Measurements from ENCODE around the gene EGF. TPM values are rescaled to one million over a fixed set of nuclear protein-coding genes. Genes with fewer than 3 reads are reported as not detected.
"Not testable (repeated sequence)": the region's sequence is repeated elsewhere in the genome, so short reads cannot be mapped to it uniquely, and the experiment has no call there.

The EGF gene
- total and polyA plus RNA-seq, 3 experiments from 2014 or later = not detected

- H3K4me1 ChIP-seq (ENCODE audit: insufficient read depth, low read length) = no peaks in the 10 kb centered on the region
- H3K27ac ChIP-seq (ENCODE audit: low read depth, low read length) = no peak overlapping the region
- no peaks in the 10 kb centered on the region for H3K27me3 ChIP-seq (ENCODE audit: insufficient read depth, low read length, poor library complexity, severe bottlenecking)
- no peaks in the 10 kb centered on the region for H3K9me3 Mint-ChIP-seq
- H3K4me3 ChIP-seq (ENCODE audit: low read length) = no peak overlapping the region
- no peak overlapping the region for H3K4me3 Mint-ChIP-seq
- no peaks in the 10 kb centered on the region for H3K9me3 ChIP-seq (ENCODE audit: low read length)
- DNase-seq = no peak
- CTCF ChIA-PET = no interaction called here
- no peaks in the 10 kb centered on the region for H3K36me3 Mint-ChIP-seq
- POLR2A ChIA-PET = no interaction called here
- H3K27me3 Mint-ChIP-seq = peaks cover 0 to 13% of the 10 kb centered on the region in 2 donors
- no peak overlapping the region for H3K27ac Mint-ChIP-seq
- H3K36me3 ChIP-seq (ENCODE audit: insufficient read depth, low read length) = no peaks in the 10 kb centered on the region
- H3K4me1 Mint-ChIP-seq = peaks cover 0 to 3% (median 0%) of the 10 kb centered on the region in 3 donors
Observed at GRCh38 chr4:109943745-109944144, 31.1 kb downstream of the EGF start.

GRCh38 chr4:109944591-109944990, 31.9 kb downstream of the EGF start:
- Histone ChIP-seq H3K27ac (ENCODE audit: low read depth, low read length) (no peak overlapping the region), H3K27me3 (ENCODE audit: insufficient read depth, low read length, poor library complexity, severe bottlenecking) (no peaks in the 10 kb centered on the region), H3K4me1 (ENCODE audit: insufficient read depth, low read length) (no peaks in the 10 kb centered on the region), H3K36me3 (ENCODE audit: insufficient read depth, low read length) (no peaks in the 10 kb centered on the region), H3K4me3 (ENCODE audit: low read length) (no peak overlapping the region), H3K9me3 (ENCODE audit: low read length) (no peaks in the 10 kb centered on the region)
- ChIA-PET POLR2A (no interaction called here), CTCF (no interaction called here)
- DNase-seq = no peak
- Mint-ChIP-seq H3K27me3 (peaks cover 0 to 5% of the 10 kb centered on the region in 2 donors), H3K4me3 (no peak overlapping the region), H3K36me3 (no peaks in the 10 kb centered on the region), H3K9me3 (no peaks in the 10 kb centered on the region), H3K4me1 (peaks cover 0 to 3% (median 0%) of the 10 kb centered on the region in 3 donors), H3K27ac (no peak overlapping the region)

GRCh38 chr4:109945056-109945455, 32.4 kb downstream of the EGF start:
- DNase-seq = no peak
- no peaks in the 10 kb centered on the region for H3K36me3 ChIP-seq (ENCODE audit: insufficient read depth, low read length)
- H3K27me3 ChIP-seq (ENCODE audit: insufficient read depth, low read length, poor library complexity, severe bottlenecking) = no peaks in the 10 kb centered on the region
- H3K4me3 ChIP-seq (ENCODE audit: low read length) = no peak overlapping the region
- Mint-ChIP-seq H3K4me3 (no peak overlapping the region), H3K36me3 (no peaks in the 10 kb centered on the region), H3K4me1 (peaks cover 0 to 3% (median 0%) of the 10 kb centered on the region in 3 donors), H3K9me3 (no peaks in the 10 kb centered on the region), H3K27ac (no peak overlapping the region), H3K27me3 (peaks cover 0 to 4% of the 10 kb centered on the region in 2 donors)
- no peaks in the 10 kb centered on the region for H3K9me3 ChIP-seq (ENCODE audit: low read length)
- H3K4me1 ChIP-seq (ENCODE audit: insufficient read depth, low read length) = no peaks in the 10 kb centered on the region
- H3K27ac ChIP-seq (ENCODE audit: low read depth, low read length) = no peak overlapping the region
- ChIA-PET CTCF (no interaction called here), POLR2A (no interaction called here)

- H3K36me3 ChIP-seq (ENCODE audit: insufficient read depth, low read length) = no peaks in the 10 kb centered on the region
- Mint-ChIP-seq H3K36me3 (no peaks in the 10 kb centered on the region), H3K9me3 (no peaks in the 10 kb centered on the region), H3K27me3 (peaks cover 0 to 10% of the 10 kb centered on the region in 2 donors), H3K27ac (no peak overlapping the region), H3K4me1 (peaks cover 0 to 3% (median 0%) of the 10 kb centered on the region in 3 donors), H3K4me3 (no peak overlapping the region)
- ChIA-PET CTCF (no interaction called here), POLR2A (no interaction called here)
- no peak for DNase-seq
- no peaks in the 10 kb centered on the region for H3K27me3 ChIP-seq (ENCODE audit: insufficient read depth, low read length, poor library complexity, severe bottlenecking)
- H3K4me3 ChIP-seq (ENCODE audit: low read length) = no peak overlapping the region
- no peaks in the 10 kb centered on the region for H3K9me3 ChIP-seq (ENCODE audit: low read length)
- no peaks in the 10 kb centered on the region for H3K4me1 ChIP-seq (ENCODE audit: insufficient read depth, low read length)
- no peak overlapping the region for H3K27ac ChIP-seq (ENCODE audit: low read depth, low read length)
Observed at GRCh38 chr4:109946120-109946519, 33.4 kb downstream of the EGF start.

- no peaks in the 10 kb centered on the region for H3K36me3 ChIP-seq (ENCODE audit: insufficient read depth, low read length)
- ChIA-PET CTCF (no interaction called here), POLR2A (no interaction called here)
- DNase-seq = no peak
- Mint-ChIP-seq H3K4me3 (no peak overlapping the region), H3K36me3 (no peaks in the 10 kb centered on the region), H3K4me1 (peaks cover 0 to 3% (median 0%) of the 10 kb centered on the region in 3 donors), H3K27ac (no peak overlapping the region), H3K27me3 (peaks cover 0 to 7% of the 10 kb centered on the region in 2 donors), H3K9me3 (no peaks in the 10 kb centered on the region)
- no peaks in the 10 kb centered on the region for H3K9me3 ChIP-seq (ENCODE audit: low read length)
- no peaks in the 10 kb centered on the region for H3K27me3 ChIP-seq (ENCODE audit: insufficient read depth, low read length, poor library complexity, severe bottlenecking)
- no peak overlapping the region for H3K27ac ChIP-seq (ENCODE audit: low read depth, low read length)
- H3K4me3 ChIP-seq (ENCODE audit: low read length) = no peak overlapping the region
- H3K4me1 ChIP-seq (ENCODE audit: insufficient read depth, low read length) = no peaks in the 10 kb centered on the region
Observed at GRCh38 chr4:109947457-109947856, 34.8 kb downstream of the EGF start.

- Histone ChIP-seq H3K27ac (ENCODE audit: low read depth, low read length) (no peak overlapping the region), H3K4me3 (ENCODE audit: low read length) (no peak overlapping the region), H3K36me3 (ENCODE audit: insufficient read depth, low read length) (no peaks in the 10 kb centered on the region), H3K9me3 (ENCODE audit: low read length) (no peaks in the 10 kb centered on the region), H3K4me1 (ENCODE audit: insufficient read depth, low read length) (no peaks in the 10 kb centered on the region), H3K27me3 (ENCODE audit: insufficient read depth, low read length, poor library complexity, severe bottlenecking) (no peaks in the 10 kb centered on the region)
- Mint-ChIP-seq H3K4me3 (no peak overlapping the region), H3K9me3 (no peaks in the 10 kb centered on the region), H3K4me1 (peaks cover 0 to 3% (median 0%) of the 10 kb centered on the region in 3 donors), H3K27me3 (peaks cover 0 to 7% of the 10 kb centered on the region in 2 donors), H3K36me3 (no peaks in the 10 kb centered on the region), H3K27ac (no peak overlapping the region)
- no peak for DNase-seq
- ChIA-PET POLR2A (no interaction called here), CTCF (no interaction called here)
Observed at GRCh38 chr4:109947918-109948317, 35.2 kb downstream of the EGF start.

GRCh38 chr4:109949099-109949718, 36.5 kb downstream of the EGF start:
- H3K4me3 Mint-ChIP-seq; H3K27ac ChIP-seq (ENCODE audit: low read depth, low read length); H3K4me1 Mint-ChIP-seq; H3K36me3 ChIP-seq (ENCODE audit: insufficient read depth, low read length); H3K27me3 Mint-ChIP-seq; H3K36me3 Mint-ChIP-seq; H3K27ac Mint-ChIP-seq; POLR2A ChIA-PET; CTCF ChIA-PET; H3K4me3 ChIP-seq (ENCODE audit: low read length); H3K9me3 ChIP-seq (ENCODE audit: low read length); DNase-seq; H3K27me3 ChIP-seq (ENCODE audit: insufficient read depth, low read length, poor library complexity, severe bottlenecking); H3K9me3 Mint-ChIP-seq; H3K4me1 ChIP-seq (ENCODE audit: insufficient read depth, low read length): not testable (repeated sequence)

- Mint-ChIP-seq H3K27me3 (peaks cover 3 to 7% of the 10 kb centered on the region in 2 donors), H3K9me3 (no peaks in the 10 kb centered on the region), H3K4me3 (no peak overlapping the region), H3K27ac (no peak overlapping the region), H3K36me3 (no peaks in the 10 kb centered on the region), H3K4me1 (peaks cover 0 to 3% (median 0%) of the 10 kb centered on the region in 3 donors)
- CTCF ChIA-PET = interaction anchor here (1.4 kb wide), 1 partner anchor 11 kb away, joined by 3 read pairs; no protein-coding TSS in a partner anchor
- POLR2A ChIA-PET = interaction anchor here (0.5 kb wide), 1 partner anchor 468 kb away, joined by 6 read pairs; no protein-coding TSS in a partner anchor
- Histone ChIP-seq H3K27me3 (ENCODE audit: insufficient read depth, low read length, poor library complexity, severe bottlenecking) (no peaks in the 10 kb centered on the region), H3K27ac (ENCODE audit: low read depth, low read length) (no peak overlapping the region), H3K36me3 (ENCODE audit: insufficient read depth, low read length) (no peaks in the 10 kb centered on the region), H3K9me3 (ENCODE audit: low read length) (no peaks in the 10 kb centered on the region), H3K4me1 (ENCODE audit: insufficient read depth, low read length) (no peaks in the 10 kb centered on the region), H3K4me3 (ENCODE audit: low read length) (no peak overlapping the region)
- no peak for DNase-seq
Observed at GRCh38 chr4:109952612-109953011, 39.9 kb downstream of the EGF start.

All from CD8-positive, alpha-beta memory T cell (primary cell).